Aorta (tissue), 5 donors: Measurements from ENCODE around the gene ENGASE. TPM values are rescaled to one million over a fixed set of nuclear protein-coding genes. Genes with fewer than 3 reads are reported as not detected.

ENCODE experiments used
- ATAC-seq: fragments of 200-7000 bp; cut with Tn5 transposase; one replicate; pipeline ENCODE4 v1.9.1; 2022; ENCODE audit warnings: moderate library complexity; ENCODE audit not compliant: low FRiP score
- DNase-seq, 2 donors: peaks; one replicate each; pipeline ENCODE4 v3.0.0-alpha.2; 2020
- H3K27ac ChIP-seq, 2 donors: one replicate each; pipeline ENCODE4 v1.5.1; 2013; ENCODE audit warnings: low read length in 2 of 2, mild to moderate bottlenecking in 2 of 2, moderate library complexity in 2 of 2, control low read depth in 1 of 2, inconsistent platforms in 1 of 2, low read depth in 1 of 2
- H3K27me3 ChIP-seq, 2 donors: one replicate each; pipeline ENCODE4 v1.6.1; 2013; ENCODE audit warnings: control low read depth in 1 of 2, low read length in 1 of 2, mild to moderate bottlenecking in 1 of 2, moderate library complexity in 1 of 2; ENCODE audit not compliant: insufficient read depth in 2 of 2, control insufficient read depth in 1 of 2
- H3K36me3 ChIP-seq, 2 donors: one replicate each; pipeline ENCODE4 v1.6.1; 2013; ENCODE audit warnings: control low read depth in 1 of 2, low read length in 1 of 2, mild to moderate bottlenecking in 1 of 2; ENCODE audit not compliant: insufficient read depth in 2 of 2, control insufficient read depth in 1 of 2
- H3K4me1 ChIP-seq, 2 donors: one replicate each; pipeline ENCODE4 v1.6.1; 2013; ENCODE audit warnings: low read length in 2 of 2, control low read depth in 1 of 2, mild to moderate bottlenecking in 1 of 2, moderate library complexity in 1 of 2; ENCODE audit not compliant: insufficient read depth in 2 of 2, control insufficient read depth in 1 of 2
- H3K4me3 ChIP-seq, 2 donors: one replicate each; pipeline ENCODE4 v1.5.1; 2013; ENCODE audit warnings: low read length in 2 of 2, control low read depth in 1 of 2, mild to moderate bottlenecking in 1 of 2
- H3K9me3 ChIP-seq: one replicate; pipeline ENCODE4 v1.6.1; 2013; ENCODE audit warnings: mild to moderate bottlenecking, low read length; ENCODE audit not compliant: control insufficient read depth
- WGBS, 2 donors: extraction: QIAGEN DNeasy Blood & Tissue Kit; methylation state at CpG; one replicate each; pipeline ENCODE4 v1.1.7; 2013; 5-methylcytosine and 5-hydroxymethylcytosine counted together
- intact Hi-C, 2 donors: fragments of 100-400 bp; cut with DNase I; formaldehyde crosslinking; loops; one replicate each; pipeline versions ENCODE4 v1.14.2 to v1.15.0; 2022
- polyA plus RNA-seq, 2 donors: library from polyadenylated mRNA; stranded (reverse); fragments of 200-250 nt; gene quantifications; one replicate each; pipeline ENCODE4 v1.2.3, GENCODE V29; 2013
- total RNA-seq, 2 donors: library from RNA; stranded (reverse); fragmentation: NEBNext Ultra II Directional; extraction: Animal tissue kit (Norgen Biotek cat#: 25700); gene quantifications; one replicate each; pipeline ENCODE4 v1.2.1, GENCODE V29; 2021
- donor health status: healthy with polysubstance abuse.
- donor health status: Bipolar disorder and iron deficiency.
- donor health status: DM: no; HTN: no; CAD: no.
- donor health status: DM: no; HTN: no; CAD: no.
- donor health status: DM: yes; HTN: yes; CAD: no.

ENGASE gene
- total and polyA plus RNA-seq, 4 donors, result 7.0 to 60.5 (median 51.6) TPM

- Histone ChIP-seq H3K36me3 (peaks cover 0 to 6% of the 10 kb centered on the region in 2 donors), H3K4me3 (no peak overlapping the region), H3K4me1 (no peaks in the 10 kb centered on the region), H3K9me3 (no peaks in the 10 kb centered on the region), H3K27ac (no peak overlapping the region), H3K27me3 (no peaks in the 10 kb centered on the region)
- intact Hi-C loops, result loop anchor here in 1 of 2 donors (2.0 kb wide), 1 partner anchor 303 kb away; no protein-coding TSS in a partner anchor
- ATAC-seq (no peak), DNase-seq (no peak)
- 53 to 63% methylated on average over 28 to 31 of the region's 31 CpGs for WGBS, 2 donors
Observed at GRCh38 chr17:79089720-79090442, 15.3 kb downstream of the ENGASE start.

DNA sequence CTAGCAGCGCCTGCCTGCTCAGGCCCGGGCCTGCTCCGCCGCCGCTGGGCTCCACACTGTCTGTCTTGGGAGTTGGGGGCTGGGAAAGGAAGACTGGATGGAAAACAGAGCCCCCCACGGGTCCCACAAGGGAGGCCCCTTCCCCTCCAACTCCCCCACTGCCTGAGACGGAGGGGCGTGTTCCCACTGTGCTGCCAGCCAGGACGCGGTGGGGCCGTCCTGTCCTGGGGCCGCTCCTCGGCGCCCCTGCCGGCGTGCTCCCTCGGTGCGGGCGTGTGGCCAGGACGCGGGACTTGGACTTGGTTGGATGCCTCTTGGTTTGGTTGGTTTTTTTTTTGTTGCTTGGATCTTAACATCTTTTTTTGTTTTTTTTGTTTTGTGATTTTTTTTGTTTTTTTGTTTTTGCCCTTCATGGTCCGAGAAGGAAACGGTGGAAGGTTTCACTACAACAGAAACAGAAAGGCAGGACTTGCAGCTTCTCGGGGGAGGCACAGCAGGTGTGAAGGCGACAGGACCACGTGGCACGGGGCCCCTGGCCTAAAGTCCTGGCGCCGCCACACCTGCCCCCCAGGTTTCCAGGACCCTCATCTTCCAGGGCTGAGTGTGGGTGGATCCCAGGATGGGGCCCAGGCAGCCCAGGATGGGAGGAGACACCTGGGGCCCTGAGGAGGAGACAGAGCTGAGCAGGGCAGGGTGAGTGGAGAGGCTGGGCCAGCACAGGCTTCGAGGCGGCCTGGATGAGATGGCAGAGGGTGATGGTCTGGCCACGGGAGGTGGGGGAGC lies 16.0 kb downstream of the ENGASE start:
- no peak for ATAC-seq
- WGBS, 2 donors, result 28 to 32% methylated on average over 28 to 32 of the region's 32 CpGs
- H3K4me1 ChIP-seq, result no peaks in the 10 kb centered on the region
- no peaks in the 10 kb centered on the region for H3K9me3 ChIP-seq
- intact Hi-C loops, result no loop called here
- DNase-seq, result no peak
- H3K36me3 ChIP-seq, result no peaks in the 10 kb centered on the region
- H3K27ac ChIP-seq, result no peak overlapping the region
- no peaks in the 10 kb centered on the region for H3K27me3 ChIP-seq
- H3K4me3 ChIP-seq, result no peak overlapping the region

DNA sequence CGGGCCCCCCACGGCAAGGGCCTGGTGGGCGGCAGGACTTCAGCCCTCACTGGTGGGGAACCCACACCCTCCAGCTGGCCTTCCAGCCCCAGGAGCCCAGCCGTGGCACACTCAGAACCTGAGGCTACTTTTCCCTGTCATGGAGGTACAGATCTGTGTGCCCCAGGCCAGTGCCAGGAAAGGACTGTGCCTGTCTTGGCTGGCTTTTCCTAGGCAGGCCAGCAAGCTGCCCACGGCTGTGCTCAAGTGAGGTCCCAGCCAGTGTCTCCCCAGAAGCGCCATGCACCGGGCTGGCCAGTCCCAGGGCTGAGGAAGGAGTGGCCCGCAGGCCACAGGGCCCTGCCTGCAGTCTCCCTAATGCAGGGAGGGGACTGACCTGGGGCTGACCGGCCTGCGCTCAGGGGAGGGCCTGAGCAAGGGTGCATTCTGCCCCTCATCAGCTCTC lies 16.6 kb downstream of the ENGASE start:
- Histone ChIP-seq H3K4me1 (no peaks in the 10 kb centered on the region), H3K36me3 (no peaks in the 10 kb centered on the region), H3K27me3 (no peaks in the 10 kb centered on the region), H3K9me3 (no peaks in the 10 kb centered on the region), H3K4me3 (no peak overlapping the region), H3K27ac (no peak overlapping the region)
- ATAC-seq (no peak), DNase-seq (no peak)
- WGBS, 2 donors, result 73 to 76% methylated on average over 10 of the region's 10 CpGs
- intact Hi-C loops, result no loop called here

GRCh38 chr17:79092567-79092966 lies 17.9 kb downstream of the ENGASE start:
- no peaks in the 10 kb centered on the region for H3K27me3 ChIP-seq
- H3K36me3 ChIP-seq, result no peaks in the 10 kb centered on the region
- H3K27ac ChIP-seq, result no peak overlapping the region
- H3K9me3 ChIP-seq, result no peaks in the 10 kb centered on the region
- DNase-seq (no peak), ATAC-seq (no peak)
- H3K4me3 ChIP-seq, result no peak overlapping the region
- H3K4me1 ChIP-seq, result no peaks in the 10 kb centered on the region
- WGBS, 2 donors, result 41 to 50% methylated on average over 4 of the region's 4 CpGs
- intact Hi-C loops, result no loop called here

- H3K36me3 ChIP-seq, result no peaks in the 10 kb centered on the region
- ATAC-seq, result no peak
- WGBS, 2 donors, result 42 to 44% methylated on average over 8 of the region's 8 CpGs
- H3K9me3 ChIP-seq, result no peaks in the 10 kb centered on the region
- H3K4me1 ChIP-seq, result no peaks in the 10 kb centered on the region
- intact Hi-C loops, result no loop called here
- H3K27me3 ChIP-seq, result no peaks in the 10 kb centered on the region
- DNase-seq, result no peak
- H3K4me3 ChIP-seq, result no peak overlapping the region
- no peak overlapping the region for H3K27ac ChIP-seq
Observed at GRCh38 chr17:79093270-79093669, 18.6 kb downstream of the ENGASE start.

DNA sequence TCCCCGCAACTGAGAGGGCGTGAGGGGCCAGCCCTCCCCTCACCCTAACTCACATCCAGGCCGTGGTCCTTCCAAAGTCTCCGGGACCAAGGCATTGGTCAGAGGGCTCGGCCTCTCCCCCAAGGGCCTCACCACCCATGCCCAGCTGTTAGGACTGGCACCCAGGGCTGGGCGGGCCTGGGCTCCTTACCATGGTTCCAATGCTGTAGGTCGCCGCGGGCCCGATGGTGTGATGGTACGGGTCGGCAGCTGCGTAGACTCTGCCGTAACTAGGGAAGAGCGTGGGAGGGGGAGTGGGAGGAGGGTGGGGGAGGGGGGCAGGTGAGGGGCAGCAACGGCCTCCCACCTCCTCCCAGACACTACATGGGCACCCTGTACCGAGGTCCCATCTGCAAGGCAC lies 19.6 kb downstream of the ENGASE start:
- WGBS, 2 donors, result 80 to 82% methylated on average over 17 of the region's 17 CpGs
- no peak for DNase-seq
- Histone ChIP-seq H3K9me3 (no peaks in the 10 kb centered on the region), H3K27ac (no peak overlapping the region), H3K4me3 (no peak overlapping the region), H3K27me3 (no peaks in the 10 kb centered on the region), H3K4me1 (no peaks in the 10 kb centered on the region), H3K36me3 (no peaks in the 10 kb centered on the region)
- intact Hi-C loops, result no loop called here
- no peak for ATAC-seq

DNA sequence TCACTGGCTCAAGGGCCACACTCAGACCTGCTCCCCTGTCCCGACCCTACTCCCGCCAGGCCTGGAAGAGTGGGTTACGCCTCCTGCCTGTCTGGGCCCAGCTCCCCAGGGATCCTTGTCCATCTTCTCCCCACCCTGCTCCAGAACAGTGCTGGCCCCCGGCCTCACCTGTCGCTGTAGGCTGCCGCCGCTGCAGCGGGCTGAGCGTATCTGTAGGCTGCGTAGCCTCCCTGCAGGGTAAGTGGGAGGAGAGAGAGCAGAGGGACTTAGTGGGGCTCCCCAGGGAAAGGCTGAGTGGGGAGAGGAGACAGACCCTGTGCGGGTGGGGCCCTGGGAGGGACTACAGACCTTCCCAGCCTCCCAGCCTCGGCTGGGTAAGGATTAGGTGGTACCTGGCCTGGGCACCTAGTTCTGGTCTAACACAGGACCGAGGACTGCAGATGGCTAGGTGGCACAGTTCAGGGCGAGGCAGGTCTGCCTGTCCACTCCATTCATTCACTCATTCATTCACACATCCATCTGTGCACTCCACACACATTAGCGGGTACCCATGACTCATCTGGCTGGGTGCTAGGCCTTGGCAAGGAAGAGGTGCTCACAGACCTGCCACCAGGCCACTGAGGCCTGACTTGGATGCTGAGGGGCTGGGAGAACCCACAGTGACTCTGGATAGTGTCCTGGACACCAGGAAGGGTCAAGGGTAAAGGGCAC lies 20.9 kb downstream of the ENGASE start:
- ATAC-seq (no peak), DNase-seq (no peak)
- H3K36me3 ChIP-seq, result no peaks in the 10 kb centered on the region
- no peak overlapping the region for H3K4me3 ChIP-seq
- intact Hi-C loops, result no loop called here
- no peaks in the 10 kb centered on the region for H3K27me3 ChIP-seq
- no peak overlapping the region for H3K27ac ChIP-seq
- whole genome bisulfite sequencing, 2 donors, result 85 to 89% methylated on average over 15 of the region's 15 CpGs
- no peaks in the 10 kb centered on the region for H3K4me1 ChIP-seq
- no peaks in the 10 kb centered on the region for H3K9me3 ChIP-seq

- Histone ChIP-seq H3K27ac (no peak overlapping the region), H3K9me3 (no peaks in the 10 kb centered on the region), H3K4me1 (no peaks in the 10 kb centered on the region), H3K27me3 (no peaks in the 10 kb centered on the region), H3K4me3 (no peak overlapping the region), H3K36me3 (no peaks in the 10 kb centered on the region)
- ATAC-seq (no peak), DNase-seq (no peak)
- intact Hi-C loops, result no loop called here
- 40 to 45% methylated on average over 16 of the region's 16 CpGs for WGBS, 2 donors
Observed at GRCh38 chr17:79096477-79096876, 21.9 kb downstream of the ENGASE start.
